Hypothalamus (tissue), 51 donors: ENCODE results near the gene MYZAP.
A peak's percentile ranks its signal among the peaks of the same experiment; 100 is the strongest.

Source experiments
- DNase-seq, 51 donors: peaks; one replicate each; lab custom pipeline; 2025; lab: John Stamatoyannopoulos, UW

MYZAP gene

GRCh38 chr15:57591237-57591821, 375 bp upstream of the MYZAP start:
- DNase-seq, result no peak

DNA sequence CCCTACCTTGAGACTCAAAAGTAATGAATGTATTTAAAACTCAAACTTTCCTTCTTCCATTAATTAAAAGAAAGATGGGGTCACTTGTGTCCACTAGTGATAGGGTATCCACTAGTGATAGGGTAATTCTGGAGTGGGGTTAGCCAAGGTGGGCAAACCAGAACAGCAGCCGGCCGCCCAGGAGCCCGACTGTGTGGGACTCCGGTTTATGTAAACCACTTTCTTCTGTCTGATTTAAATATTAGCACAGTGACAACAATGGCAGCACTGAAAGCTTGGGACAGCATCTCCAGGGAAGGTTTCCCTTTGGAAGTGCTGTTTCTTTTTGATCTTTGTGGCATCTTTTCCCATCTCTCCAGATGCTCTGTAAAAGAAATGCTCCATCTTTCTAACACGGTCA, 722 bp downstream of the MYZAP start:
- no peak for DNase-seq

DNA sequence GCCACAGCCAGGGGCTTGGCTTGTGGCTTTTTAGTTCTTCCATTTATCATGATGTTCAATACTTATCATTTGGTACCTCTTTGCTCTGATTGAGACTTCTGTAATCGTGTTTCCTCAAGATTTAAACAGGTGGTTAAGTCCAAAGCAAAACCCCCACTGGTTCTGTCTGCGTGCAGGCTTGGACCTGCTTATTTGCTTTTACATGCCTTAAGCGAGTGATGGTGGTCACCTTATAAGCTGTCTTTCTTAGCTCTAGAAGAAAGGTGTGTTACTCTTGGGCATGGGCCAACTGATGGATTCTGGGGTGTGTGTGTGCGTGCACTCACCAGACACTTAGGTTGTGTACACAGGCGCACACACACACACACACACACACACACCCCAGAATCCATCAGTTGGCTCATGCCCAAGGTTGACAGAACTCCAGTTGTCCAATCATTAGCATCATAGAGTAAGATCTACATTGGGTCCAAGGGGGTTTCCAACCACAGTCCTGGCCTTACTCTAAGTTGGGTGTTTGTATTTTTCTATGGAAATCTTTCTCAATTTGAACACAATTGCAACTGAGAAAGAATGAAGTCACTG, 1.2 kb downstream of the MYZAP start:
- DNase-seq, result no peak

GRCh38 chr15:57594479-57594878, 2.8 kb downstream of the MYZAP start:
- no peak for DNase-seq

DNA sequence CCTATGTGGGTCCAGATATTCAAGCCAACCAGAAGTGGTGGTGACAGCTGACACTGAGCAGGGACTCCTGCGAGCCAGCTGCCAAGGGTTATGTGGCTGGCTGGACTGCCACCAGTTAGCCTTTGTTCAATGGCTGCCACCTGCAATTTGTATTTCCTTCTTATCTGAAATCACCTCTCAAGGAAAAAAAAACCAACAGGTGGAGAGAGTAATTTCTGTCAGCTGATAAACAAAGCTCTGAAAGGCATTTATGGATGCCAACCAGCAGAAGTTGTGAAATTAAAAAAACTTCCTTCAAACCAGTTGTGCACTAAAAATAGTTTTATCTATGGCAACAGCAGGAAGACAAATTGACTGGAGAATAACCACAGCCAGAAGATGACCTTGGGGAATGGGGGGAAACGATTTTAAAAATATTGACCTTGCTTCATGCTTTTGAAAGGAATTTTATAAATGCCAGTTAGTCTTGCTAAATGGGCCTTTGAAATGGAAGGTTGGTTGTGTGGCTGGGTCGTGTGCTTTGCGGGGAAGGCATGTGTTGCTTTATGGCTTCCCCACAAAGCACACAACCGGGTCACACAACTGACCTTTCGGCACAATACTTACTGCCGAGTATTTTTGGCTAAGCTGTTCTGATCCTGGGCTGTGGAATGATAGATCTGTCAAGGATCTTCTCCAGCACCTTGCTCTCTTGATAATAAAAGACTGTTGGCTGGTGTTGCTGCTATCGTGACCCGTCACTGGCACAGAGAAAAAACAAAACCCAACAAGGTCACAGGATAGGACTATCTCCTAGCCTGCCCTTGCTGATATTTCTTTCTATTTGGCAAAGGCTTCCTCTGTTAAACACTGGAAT, 3.5 kb downstream of the MYZAP start:
- DNase-seq, result no peak

GRCh38 chr15:57596301-57596855, 4.7 kb downstream of the MYZAP start:
- no peak for DNase-seq

- no peak for DNase-seq
Observed at GRCh38 chr15:57596978-57597377, 5.3 kb downstream of the MYZAP start.

DNA sequence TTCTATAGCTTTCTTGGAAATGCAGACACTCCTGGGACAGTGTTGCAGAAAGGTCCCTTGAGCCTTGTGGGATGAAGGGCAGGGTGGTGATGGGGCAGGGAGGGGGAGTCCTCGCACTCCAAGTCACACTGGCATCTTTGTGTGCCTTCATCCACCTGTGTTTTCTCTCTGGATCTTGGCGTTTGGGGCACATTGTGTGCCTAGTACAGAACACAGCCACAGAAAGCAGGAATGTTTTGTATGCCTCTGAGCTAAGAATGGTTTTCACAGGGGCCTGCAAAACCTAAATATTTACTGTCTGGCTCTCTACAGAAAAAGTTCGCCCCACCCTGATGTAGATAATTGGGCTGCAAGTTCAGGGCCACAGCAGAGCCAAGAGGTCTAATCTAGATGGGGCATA, 5.7 kb downstream of the MYZAP start:
- no peak for DNase-seq

DNA sequence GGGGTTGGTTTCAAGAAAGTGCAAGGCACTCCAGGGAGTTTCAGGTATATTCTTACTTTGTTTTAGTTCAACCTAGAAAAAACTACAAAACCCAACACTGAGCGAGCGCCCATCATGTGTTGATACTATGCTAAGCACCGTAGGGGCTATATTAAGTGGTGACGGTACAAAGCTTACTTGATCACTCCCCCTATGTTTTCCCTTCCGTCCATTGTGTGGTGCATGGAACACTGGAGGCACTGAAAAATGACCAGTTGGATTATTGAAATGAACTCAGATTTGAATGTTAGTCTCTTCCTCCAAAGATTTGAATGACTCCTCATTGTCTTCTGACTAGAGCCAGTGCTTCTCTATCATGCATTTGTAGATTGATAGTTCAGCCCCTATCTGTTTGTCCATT, 6.6 kb downstream of the MYZAP start:
- DNase-seq, result no peak

- no peak for DNase-seq
Observed at GRCh38 chr15:57599296-57599810, 7.6 kb downstream of the MYZAP start.

- DNase-seq, result no peak
Observed at GRCh38 chr15:57600197-57600596, 8.5 kb downstream of the MYZAP start.

DNA sequence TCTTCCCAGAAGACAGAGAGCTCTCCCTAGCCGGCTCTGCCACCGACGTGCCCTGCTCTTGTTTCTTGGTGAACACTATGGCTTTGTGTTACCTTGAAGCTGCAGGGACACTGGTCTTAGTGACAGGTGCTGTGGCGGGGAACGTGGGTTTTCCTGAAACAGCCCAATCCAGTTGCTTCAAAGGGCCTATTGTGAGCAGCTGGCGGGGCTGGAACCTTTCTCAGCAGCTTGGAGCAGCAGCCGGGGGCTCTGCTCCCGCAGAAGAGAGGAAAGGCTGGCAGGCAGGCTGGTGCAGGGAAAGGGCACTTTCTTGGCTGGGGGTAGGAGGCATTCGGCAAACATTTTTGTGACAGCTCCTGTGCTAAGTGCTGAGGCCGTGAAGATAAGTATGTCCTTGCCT, 12.8 kb downstream of the MYZAP start:
- DNase-seq, result peak in 10 of 51 donors; percentile 4 to 33 (median 14)

GRCh38 chr15:57605491-57605890, 13.8 kb downstream of the MYZAP start:
- no peak for DNase-seq

GRCh38 chr15:57606048-57606447, 14.3 kb downstream of the MYZAP start:
- DNase-seq, result no peak

GRCh38 chr15:57606816-57607215, 15.1 kb downstream of the MYZAP start:
- DNase-seq, result no peak

DNA sequence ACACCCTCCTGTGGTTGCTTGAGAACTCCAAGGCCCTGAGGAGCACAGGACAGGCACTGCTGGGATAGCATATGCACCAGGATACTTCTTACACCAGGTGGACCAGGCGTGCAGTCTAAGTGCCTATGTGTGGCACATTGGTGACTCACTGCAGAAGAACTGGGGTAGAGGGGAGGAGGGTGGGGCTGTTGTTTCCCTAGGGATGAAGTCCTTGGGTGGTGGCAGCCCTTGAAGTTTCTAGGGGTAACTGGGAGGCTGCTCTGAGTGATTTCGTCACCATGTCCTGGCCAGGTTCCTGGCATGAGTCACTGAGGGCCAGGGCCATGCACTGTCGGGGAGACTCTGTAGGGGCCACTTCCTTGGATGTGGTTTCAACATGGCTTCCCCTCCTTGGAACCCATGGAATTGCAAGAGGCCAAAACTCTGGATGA, 15.9 kb downstream of the MYZAP start:
- peak in 2 of 51 donors; percentile 7 to 39 for DNase-seq

- DNase-seq, result peak in 9 of 51 donors; percentile 12 to 53 (median 36)
Observed at GRCh38 chr15:57609805-57610529, 18.3 kb downstream of the MYZAP start.

DNA sequence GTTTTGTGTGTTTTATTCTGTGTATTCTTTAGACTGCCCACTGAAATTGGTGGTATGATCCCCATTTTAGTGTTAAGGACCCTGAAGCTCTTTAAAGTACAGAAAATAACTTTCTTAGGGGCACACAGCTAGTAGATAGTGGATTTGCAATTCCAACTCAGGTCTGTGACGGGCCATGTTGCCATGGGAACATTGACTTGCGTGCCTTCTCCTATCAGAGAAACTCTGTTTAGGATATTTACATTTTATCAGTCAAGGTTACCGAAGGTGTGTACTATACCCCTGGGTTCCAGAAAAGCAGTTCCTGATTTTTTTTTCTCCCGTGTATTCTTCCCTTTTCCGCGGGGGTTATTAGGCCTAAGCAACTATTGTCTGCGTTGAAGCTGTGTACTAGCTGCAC, 19.4 kb downstream of the MYZAP start:
- DNase-seq, result no peak

DNA sequence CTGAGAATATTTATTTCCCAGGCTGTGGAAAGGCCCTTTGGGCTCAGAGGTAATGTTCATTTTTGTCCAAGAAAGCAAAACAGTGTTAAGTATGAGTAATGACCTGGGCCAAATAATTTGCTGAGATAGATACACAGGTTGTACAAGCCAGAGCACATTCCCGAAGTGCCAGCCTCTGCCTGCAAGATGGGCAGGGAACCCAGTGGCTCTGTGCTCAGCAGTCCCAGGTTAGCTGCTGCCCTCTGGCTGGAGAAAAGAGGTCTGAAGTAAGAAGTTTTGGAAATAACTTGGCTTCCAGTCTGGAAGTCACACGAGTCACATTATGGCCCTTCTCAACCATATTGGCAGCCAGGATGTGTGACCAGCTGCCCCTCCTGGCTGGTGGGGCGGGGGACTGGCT, 20.2 kb downstream of the MYZAP start:
- peak in 11 of 51 donors; percentile 1 to 33 (median 24) for DNase-seq

DNA sequence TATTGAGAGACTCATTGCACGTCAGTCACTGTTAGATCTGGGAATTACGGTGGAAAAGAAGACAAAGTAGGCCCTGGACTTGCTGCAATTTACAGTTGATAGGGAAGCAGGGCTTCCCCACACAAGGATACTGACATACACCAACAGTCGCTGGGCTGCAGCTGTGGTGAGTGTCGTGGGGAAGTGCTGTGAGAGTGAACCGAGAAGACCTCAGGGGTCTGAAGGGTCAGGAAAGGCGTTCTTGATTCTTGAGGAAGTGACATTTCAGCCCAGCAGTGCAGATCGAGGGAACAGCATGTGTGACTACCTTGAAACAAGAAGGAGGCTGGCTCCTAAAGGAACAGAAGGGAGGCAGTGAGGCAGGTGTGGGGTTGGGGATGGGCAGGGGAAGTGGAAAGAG, 22.5 kb downstream of the MYZAP start:
- DNase-seq, result no peak
